Mucosa of gallbladder (tissue), 1 donor: Measurements from ENCODE around the gene TRIM75. TPM values are rescaled to one million over a fixed set of nuclear protein-coding genes. Genes with fewer than 3 reads are reported as not detected.
"Not testable (repeated sequence)": the region's sequence is repeated elsewhere in the genome, so short reads cannot be mapped to it uniquely, and the experiment has no call there.

ENCODE experiments used
- DNase-seq: peaks from one replicate; pipeline ENCODE4 v3.0.0-alpha.2; 2020; ENCODE audit warnings: low spot score
- total RNA-seq: library from RNA; stranded (reverse); gene quantifications from one replicate; pipeline ENCODE4 v1.2.1, GENCODE V29; 2021
- donor health status: DM: no; HTN: no; CAD: no.

The TRIM75 gene
- total RNA-seq = not detected

- DNase-seq = no peak
These were observed at the start of gene TRIM75 for GRCh38 chr4:165053645-165054044. Gene TRIM75 (plus strand): TSS chr4:165053866. CDS start chr4:165059148, 5,282 bp downstream.

- no peak for DNase-seq
These were observed 48.2 kb upstream of the TRIM75 start for GRCh38 chr4:165005352-165005925.

GRCh38 chr4:165006456-165006855 is 47.2 kb upstream of the TRIM75 start:
- no peak for DNase-seq

- DNase-seq = no peak
These were observed 46.8 kb upstream of the TRIM75 start for GRCh38 chr4:165006886-165007285.

GRCh38 chr4:165009493-165010227 is 44.0 kb upstream of the TRIM75 start:
- DNase-seq = no peak

GRCh38 chr4:165010487-165010886 is 43.2 kb upstream of the TRIM75 start:
- DNase-seq = no peak

- DNase-seq = no peak
These were observed 42.7 kb upstream of the TRIM75 start for GRCh38 chr4:165010991-165011390.

- DNase-seq = no peak
These were observed 42.3 kb upstream of the TRIM75 start for GRCh38 chr4:165011403-165011802.

- DNase-seq = no peak
These were observed 40.0 kb upstream of the TRIM75 start for GRCh38 chr4:165013691-165014090.

GRCh38 chr4:165016971-165017370 is 36.7 kb upstream of the TRIM75 start:
- DNase-seq = no peak

- DNase-seq = not testable (repeated sequence)
These were observed 33.7 kb upstream of the TRIM75 start for GRCh38 chr4:165019995-165020394.

- DNase-seq = not testable (repeated sequence)
These were observed 27.9 kb upstream of the TRIM75 start for GRCh38 chr4:165025782-165026181.

GRCh38 chr4:165027762-165028402 is 25.8 kb upstream of the TRIM75 start:
- no peak for DNase-seq

- no peak for DNase-seq
These were observed 22.0 kb upstream of the TRIM75 start, which contains the start of gene TRIM60 for GRCh38 chr4:165031436-165032211. Gene TRIM60 (plus strand): TSS chr4:165031999. CDS start chr4:165040073, 8,074 bp downstream.

GRCh38 chr4:165048170-165048569 is 5.5 kb upstream of the TRIM75 start:
- no peak for DNase-seq

- no peak for DNase-seq
These were observed 1.0 kb upstream of the TRIM75 start for GRCh38 chr4:165052627-165053026.

- no peak for DNase-seq
These were observed 1.9 kb downstream of the TRIM75 start for GRCh38 chr4:165055601-165056000.

GRCh38 chr4:165058666-165059065 is 5.0 kb downstream of the TRIM75 start:
- no peak for DNase-seq

- DNase-seq = no peak
These were observed 5.7 kb downstream of the TRIM75 start for GRCh38 chr4:165059386-165059785.

GRCh38 chr4:165060938-165061337 is 7.3 kb downstream of the TRIM75 start:
- DNase-seq = no peak

GRCh38 chr4:165070560-165070959 is 16.9 kb downstream of the TRIM75 start:
- DNase-seq = no peak

GRCh38 chr4:165073346-165073745 is 19.7 kb downstream of the TRIM75 start:
- DNase-seq = not testable (repeated sequence)
